ENCODE results near the gene TMEM87B. TPM values are rescaled to one million over a fixed set of nuclear protein-coding genes. Genes with fewer than 3 reads are reported as not detected.

Gene TMEM87B
- total and polyA plus RNA-seq, 11 donors = 3.1 to 18.5 (median 7.9) TPM

DNA sequence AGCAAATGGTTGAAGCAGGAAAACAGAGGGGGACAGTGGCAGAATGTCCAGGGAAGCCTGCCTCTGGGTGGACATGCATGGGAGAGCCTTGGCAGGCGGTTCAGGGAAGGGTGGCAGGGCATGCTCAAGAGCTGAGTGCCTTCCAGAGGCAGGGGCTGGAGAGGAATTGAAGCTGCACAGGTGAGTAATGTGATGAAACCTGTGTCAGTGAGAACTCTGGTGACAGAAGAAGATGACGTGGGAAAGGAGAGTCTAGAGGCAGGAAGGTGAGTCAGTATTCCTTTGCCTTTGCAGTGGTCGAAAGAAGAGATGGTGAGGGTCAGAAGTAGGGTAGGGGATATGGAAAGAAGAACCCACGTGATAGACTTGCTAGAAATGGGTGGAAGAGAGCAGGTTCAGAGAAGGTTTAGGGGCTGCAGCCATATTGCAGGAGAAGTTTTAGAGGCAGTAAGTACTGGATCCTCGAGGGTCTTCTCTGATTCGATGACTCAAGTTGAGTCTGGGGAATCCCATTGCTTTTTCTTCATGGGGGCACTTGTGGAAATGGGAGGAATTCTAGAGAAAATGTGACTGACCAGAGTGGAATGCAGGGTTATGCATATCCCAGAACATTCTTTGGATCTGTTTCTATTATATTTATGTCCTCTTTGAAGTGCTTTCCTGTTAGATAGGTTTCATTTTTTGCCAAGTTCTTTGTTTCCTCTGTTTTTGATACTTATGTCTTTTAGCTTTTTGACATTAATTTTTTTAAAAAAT is 37.4 kb downstream of the TMEM87B start:
- ATAC-seq (no peak), DNase-seq (no peak)
- H3K36me3 ChIP-seq = peaks cover 0 to 84% (median 61%) of the 10 kb centered on the region in 9 donors
- H3K4me1 ChIP-seq = peaks cover 0 to 17% (median 0%) of the 10 kb centered on the region in 12 donors
- no peaks in the 10 kb centered on the region for H3K27me3 ChIP-seq
- intact Hi-C loops (cut with DNase I) = no loop called here
- WGBS, 4 donors = 89 to 91% (median 90%) methylated on average over 6 of the region's 6 CpGs
- H3K27ac ChIP-seq = peak overlapping the region in 2 of 12 donors; percentile 15 to 32
- TF ChIP-seq POLR2A (IDR thresholded peaks at IDR 0.05) = no peak
- TF ChIP-seq, protein P1, sequence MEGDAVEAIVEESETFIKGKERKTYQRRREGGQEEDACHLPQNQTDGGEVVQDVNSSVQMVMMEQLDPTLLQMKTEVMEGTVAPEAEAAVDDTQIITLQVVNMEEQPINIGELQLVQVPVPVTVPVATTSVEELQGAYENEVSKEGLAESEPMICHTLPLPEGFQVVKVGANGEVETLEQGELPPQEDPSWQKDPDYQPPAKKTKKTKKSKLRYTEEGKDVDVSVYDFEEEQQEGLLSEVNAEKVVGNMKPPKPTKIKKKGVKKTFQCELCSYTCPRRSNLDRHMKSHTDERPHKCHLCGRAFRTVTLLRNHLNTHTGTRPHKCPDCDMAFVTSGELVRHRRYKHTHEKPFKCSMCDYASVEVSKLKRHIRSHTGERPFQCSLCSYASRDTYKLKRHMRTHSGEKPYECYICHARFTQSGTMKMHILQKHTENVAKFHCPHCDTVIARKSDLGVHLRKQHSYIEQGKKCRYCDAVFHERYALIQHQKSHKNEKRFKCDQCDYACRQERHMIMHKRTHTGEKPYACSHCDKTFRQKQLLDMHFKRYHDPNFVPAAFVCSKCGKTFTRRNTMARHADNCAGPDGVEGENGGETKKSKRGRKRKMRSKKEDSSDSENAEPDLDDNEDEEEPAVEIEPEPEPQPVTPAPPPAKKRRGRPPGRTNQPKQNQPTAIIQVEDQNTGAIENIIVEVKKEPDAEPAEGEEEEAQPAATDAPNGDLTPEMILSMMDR (IDR thresholded peaks at IDR 0.05) = no peak
- no peaks in the 10 kb centered on the region for H3K9me3 ChIP-seq
- H3K4me3 ChIP-seq = no peak overlapping the region

DNA sequence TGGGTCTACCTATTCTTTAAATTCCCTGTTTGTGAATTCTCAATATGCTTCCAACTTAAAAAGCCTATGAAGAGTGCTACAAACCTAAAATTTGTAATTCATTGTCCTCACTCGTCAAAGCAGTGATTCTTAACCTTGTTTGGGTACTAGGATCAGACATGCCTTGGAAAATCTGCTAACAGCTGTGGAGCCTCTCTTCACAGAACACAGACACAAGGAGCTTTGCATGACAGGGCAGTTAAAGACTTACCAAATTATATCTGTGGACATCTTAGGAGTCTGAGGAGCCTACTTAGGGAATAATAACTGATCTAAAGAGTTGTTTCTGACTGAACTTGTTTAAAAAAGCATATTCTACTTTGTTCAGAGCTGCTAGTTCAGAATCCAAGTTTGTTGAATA is 38.1 kb downstream of the TMEM87B start:
- DNase-seq (no peak), ATAC-seq (no peak)
- H3K4me1 ChIP-seq = peaks cover 0 to 17% (median 0%) of the 10 kb centered on the region in 12 donors
- no peaks in the 10 kb centered on the region for H3K27me3 ChIP-seq
- H3K36me3 ChIP-seq = peaks cover 0 to 84% (median 61%) of the 10 kb centered on the region in 9 donors
- intact Hi-C loops (cut with DNase I) = no loop called here
- no peak for TF ChIP-seq POLR2A (IDR thresholded peaks at IDR 0.05)
- TF ChIP-seq, protein P1 (IDR thresholded peaks at IDR 0.05) = no peak
- H3K27ac ChIP-seq = peak overlapping the region in 2 of 12 donors; percentile 15 to 32
- no peaks in the 10 kb centered on the region for H3K9me3 ChIP-seq
- H3K4me3 ChIP-seq = no peak overlapping the region
- 81 to 93% (median 83%) methylated on average over 1 of the region's 1 CpG for WGBS, 4 donors

DNA sequence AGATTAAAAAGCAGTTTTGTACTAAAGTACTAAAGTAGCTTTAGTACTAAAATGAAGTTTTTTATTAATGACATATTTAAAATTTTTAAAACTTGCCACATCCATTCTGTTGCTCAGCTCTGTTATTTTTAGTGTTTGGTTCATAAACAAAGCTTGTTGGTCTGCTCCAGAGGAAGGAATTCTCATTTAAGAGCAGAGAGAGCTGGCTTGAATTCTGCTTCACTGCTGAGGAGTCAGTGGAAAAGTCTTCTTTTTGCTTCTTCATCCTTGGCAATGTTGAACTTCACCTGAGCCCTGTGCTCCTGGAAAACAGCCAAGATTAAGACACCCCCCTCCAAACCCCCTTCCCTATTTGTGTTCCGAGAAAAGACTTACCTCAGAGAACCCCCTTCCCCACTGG is 40.6 kb downstream of the TMEM87B start:
- TF ChIP-seq, protein P1 (IDR thresholded peaks at IDR 0.05) = no peak
- TF ChIP-seq POLR2A (IDR thresholded peaks at IDR 0.05) = no peak
- H3K4me1 ChIP-seq = peaks cover 0 to 17% (median 0%) of the 10 kb centered on the region in 12 donors
- intact Hi-C loops (cut with DNase I) = no loop called here
- WGBS, 4 donors = 73 to 96% (median 90%) methylated on average over 1 of the region's 1 CpG
- peaks cover 0 to 84% (median 63%) of the 10 kb centered on the region in 9 donors for H3K36me3 ChIP-seq
- H3K27ac ChIP-seq = no peak overlapping the region
- DNase-seq = no peak
- no peaks in the 10 kb centered on the region for H3K27me3 ChIP-seq
- ATAC-seq = no peak
- H3K9me3 ChIP-seq = no peaks in the 10 kb centered on the region
- no peak overlapping the region for H3K4me3 ChIP-seq

DNA sequence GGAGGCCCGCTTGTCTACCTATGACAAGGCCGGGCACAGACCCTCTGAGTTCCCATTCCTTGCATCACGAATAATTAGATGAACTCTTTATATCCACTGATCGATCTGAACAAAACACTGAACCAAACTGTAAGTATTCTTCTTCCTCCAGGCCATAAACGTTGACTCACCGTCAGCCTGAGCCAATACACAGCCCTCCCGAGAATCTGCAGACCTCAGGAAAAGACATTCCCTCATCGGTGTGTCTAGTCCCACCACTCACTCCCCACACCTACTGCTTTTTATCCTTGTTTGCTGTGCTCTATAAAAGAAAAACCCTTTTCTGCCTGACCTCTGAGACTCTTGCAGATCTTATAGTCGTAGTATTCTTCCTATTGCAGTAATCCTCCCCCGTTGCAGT is 41.0 kb downstream of the TMEM87B start:
- no peaks in the 10 kb centered on the region for H3K27me3 ChIP-seq
- TF ChIP-seq, protein P1 (IDR thresholded peaks at IDR 0.05) = no peak
- no peak for TF ChIP-seq POLR2A (IDR thresholded peaks at IDR 0.05)
- no peak overlapping the region for H3K4me3 ChIP-seq
- intact Hi-C loops (cut with DNase I) = no loop called here
- peaks cover 0 to 17% (median 0%) of the 10 kb centered on the region in 12 donors for H3K4me1 ChIP-seq
- DNase-seq (no peak), ATAC-seq (no peak)
- H3K36me3 ChIP-seq = peaks cover 0 to 84% (median 61%) of the 10 kb centered on the region in 9 donors
- no peak overlapping the region for H3K27ac ChIP-seq
- 85 to 89% (median 86%) methylated on average over 10 of the region's 10 CpGs for WGBS, 4 donors
- no peaks in the 10 kb centered on the region for H3K9me3 ChIP-seq

Data from heart left ventricle (tissue), 16 donors.